ENCODE data around the gene PDE6C. TPM values are rescaled to one million over a fixed set of nuclear protein-coding genes. Genes with fewer than 3 reads are reported as not detected.

PDE6C gene
- total RNA-seq, 1 experiment from 2014 or later, result not detected

Other genes starting within 250 kb of the PDE6C start
- gene MYOF, start 130.2 kb upstream of the PDE6C start, total RNA-seq (2014; rRNA removed; shearing (Covaris generic)), result 2.8 and 3.0 TPM in 2 replicates
- gene CEP55, start 115.9 kb upstream of the PDE6C start, total RNA-seq (2014; rRNA removed; shearing (Covaris generic)), result 41.8 and 46.0 TPM in 2 replicates
- gene FFAR4, start 45.9 kb upstream of the PDE6C start, total RNA-seq (2014; rRNA removed; shearing (Covaris generic)), result not detected in 2 replicates
- gene RBP4, start 11.3 kb upstream of the PDE6C start, total RNA-seq (2014; rRNA removed; shearing (Covaris generic)), result 1.1 TPM in 1 of 2 replicates, not detected in the other
- 4.8 and 9.2 TPM in 2 replicates for gene FRA10AC1, start 90.1 kb downstream of the PDE6C start, total RNA-seq (2014; rRNA removed; shearing (Covaris generic))
- 0.07 TPM in 2 replicates for gene LGI1, start 145.4 kb downstream of the PDE6C start, total RNA-seq (2014; rRNA removed; shearing (Covaris generic))

All from H7 (cell line).